ENCODE measurements around the gene ADARB2.
"Not testable (repeated sequence)": the region's sequence is repeated elsewhere in the genome, so short reads cannot be mapped to it uniquely, and the experiment has no call there.

The ADARB2 gene

DNA sequence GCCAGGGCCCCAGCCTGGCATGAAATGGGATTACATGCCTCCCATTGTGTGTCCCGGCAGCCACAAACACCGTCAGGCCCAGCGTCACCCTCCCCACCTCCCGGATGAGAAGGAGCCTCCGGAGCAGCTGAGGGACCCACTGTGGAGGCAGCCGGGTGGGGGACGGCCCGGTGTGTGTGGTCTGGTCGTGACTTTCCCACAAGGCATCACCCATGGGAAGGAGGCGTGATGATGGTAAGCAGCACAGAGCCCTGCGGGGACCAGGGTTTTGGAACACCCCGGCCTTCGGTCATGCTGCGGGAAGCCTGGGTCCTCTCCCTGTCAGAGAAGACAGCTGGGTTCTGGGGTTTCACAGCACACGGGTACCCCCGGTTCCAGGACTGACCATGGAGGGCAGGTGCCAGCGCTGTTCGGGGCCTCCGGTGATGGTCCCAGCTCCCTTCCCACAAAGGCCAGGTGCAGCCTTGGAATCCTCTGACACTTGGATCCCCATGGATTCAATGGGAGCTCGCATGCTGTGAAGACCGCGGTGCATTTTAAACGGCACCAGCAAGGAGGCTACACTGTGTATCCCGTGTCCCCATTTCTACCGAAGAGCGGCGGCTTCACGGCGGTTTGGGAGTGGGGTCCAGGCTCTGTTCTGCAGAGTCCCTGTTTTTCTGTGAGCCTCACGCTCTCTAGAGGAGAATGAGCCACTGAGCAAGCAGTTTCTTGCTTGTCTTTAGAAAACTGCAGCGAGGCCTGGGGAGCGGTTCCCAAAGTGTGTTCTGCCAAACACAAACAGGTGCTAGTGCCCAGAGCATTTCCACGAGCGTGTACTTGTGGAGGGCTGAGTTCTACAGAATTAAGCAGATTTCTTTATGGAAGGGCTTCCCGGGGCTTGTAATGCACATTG lies 336.0 kb downstream of the ADARB2 start:
- no peak for DNase-seq

DNA sequence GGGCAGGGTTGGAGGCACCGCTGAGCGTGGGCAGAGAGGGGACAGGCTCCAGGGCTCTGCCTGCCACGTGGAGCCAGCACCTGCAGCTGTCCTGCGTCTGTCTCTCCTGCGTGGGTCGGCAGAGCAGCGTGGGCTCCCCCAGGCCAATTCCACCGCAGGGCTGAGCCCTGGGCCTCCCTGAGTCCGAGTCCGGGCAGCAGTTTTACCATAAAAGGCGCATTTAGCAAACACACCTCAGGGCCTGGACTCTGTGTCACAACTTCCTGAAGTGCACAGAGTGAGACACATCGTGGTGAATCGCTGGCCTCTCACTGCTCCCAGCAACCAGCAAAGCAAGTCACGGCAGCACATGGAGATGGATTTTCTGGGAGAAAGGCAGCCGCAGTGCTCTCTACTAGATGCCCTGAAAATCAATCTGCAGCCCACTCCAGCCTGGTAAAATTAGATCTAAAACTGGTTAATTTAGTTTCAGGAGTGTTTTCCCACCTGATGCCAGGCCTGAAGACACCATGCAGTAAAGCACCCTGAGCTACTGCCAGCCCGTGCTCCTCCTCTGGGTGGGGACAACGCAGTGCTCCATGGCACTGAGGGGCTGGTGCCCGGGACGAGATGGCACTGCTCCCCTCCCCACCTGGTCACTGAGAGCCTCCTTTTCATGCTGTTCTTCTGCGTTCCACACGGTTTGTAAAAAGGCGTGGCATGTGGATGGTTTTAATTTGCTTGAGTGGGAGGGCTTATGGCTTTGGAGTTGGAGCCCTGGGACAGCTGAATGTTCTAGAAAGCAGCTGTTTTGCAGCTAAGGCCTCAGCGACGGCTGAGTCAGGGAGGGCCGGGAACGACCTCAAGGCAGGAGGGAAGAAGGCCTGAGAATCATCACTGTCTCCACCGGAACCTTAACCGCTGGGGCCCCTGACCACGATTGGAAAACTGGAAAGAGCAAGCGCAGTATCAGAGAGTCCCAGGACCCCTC lies 336.9 kb downstream of the ADARB2 start:
- DNase-seq, result no peak

DNA sequence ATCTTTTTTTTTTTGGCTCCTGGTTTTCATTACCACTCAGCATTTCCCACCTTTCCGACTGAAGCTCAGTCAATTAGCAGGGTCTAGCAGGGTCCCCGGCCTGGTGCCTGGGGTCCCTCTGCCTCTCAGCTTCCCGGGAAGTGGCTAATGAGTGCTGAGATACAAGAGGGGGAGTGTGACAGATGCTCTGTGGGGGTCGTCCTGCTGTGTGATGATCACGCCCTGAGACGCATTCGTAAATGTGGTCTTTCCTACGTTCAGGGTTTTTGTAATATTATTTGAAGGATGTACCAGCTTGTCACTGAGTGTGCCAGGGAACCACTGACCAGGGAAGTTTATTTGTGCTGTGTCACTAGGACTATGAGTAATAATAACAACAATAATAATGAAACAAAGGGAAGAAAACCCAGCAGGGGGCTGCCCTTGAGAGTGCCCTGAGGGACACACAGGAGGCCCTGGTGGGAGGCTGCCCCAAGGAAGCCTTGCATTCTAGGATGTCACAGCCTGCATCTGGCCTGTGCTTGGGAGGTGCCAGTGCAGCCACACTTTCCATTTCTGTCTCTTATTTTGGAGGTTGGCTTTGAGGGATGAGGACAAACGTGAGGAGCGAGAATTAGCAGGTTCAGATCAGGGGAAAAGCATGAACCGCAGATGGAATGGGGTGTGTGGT lies 337.8 kb downstream of the ADARB2 start:
- DNase-seq, result no peak

DNA sequence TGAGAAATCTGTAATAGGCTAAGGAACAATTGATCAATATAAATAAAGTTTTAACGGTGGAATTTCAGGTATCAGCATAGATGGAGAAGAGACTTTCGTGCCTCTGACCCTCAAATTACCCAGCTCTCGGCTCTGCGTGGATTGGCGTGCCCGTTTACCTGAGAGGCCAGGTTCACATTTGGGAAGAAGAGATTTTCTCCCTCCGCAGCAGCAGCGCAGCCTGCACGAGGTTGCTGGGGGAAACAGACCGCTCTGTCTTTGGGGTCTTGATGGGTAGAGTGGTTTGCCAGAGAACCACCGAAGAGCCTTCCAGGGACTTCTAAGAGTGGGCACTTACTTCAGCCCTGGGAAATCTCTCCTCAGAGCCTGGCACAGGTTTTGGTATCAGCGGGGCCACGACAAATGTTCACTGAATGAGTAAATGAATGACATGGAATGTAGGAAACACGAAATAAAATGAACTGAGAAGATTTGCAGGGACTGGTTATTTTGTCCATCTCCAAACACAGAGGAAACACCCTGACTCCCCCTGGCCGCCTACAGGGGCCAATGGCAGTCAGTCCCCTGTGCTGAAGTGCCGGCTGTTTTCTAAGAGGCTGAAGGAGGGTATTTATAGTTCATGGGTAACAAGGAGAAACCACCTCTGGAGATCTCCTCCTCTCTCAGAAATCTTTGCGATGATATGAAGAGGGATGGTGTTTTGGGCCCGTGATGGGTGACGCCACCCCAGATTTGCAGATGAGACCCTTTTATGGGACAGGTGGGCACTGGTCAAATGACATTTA lies 338.5 kb downstream of the ADARB2 start:
- no peak for DNase-seq

DNA sequence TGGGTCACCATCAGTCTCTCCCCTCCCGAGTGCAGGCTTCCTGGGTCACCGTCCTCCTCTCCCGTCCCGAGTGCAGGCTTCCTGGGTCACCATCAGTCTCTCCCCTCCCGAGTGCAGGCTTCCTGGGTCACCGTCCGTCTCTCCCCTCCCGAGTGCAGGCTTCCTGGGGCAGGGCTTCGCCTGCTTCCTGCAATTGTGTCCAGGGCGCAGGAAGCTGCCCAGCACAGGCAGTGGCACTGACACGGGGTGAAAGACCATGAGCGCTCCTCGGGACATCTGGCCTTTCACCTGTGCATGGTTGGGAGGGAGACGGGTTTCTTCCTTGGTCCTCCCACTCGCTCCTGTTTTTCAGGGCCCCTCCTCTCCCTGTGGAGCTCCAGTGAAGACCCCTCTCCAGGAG lies 339.2 kb downstream of the ADARB2 start:
- DNase-seq, result not testable (repeated sequence)

DNA sequence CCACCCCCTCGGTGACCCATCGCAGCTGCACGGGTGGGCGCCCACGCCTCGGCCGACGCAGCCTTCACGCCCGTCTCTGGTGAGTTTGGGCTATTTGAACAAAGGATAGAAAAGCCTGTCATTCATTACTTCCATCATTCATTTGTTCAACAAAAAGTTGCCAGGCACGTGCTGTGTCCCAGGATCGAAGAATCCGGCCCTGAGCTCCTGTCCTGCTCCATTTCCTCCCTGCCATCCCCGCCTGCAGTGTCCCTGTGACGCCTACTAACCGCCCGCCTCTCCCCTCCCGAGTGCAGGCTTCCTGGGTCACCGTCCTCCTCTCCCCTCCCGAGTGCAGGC lies 341.1 kb downstream of the ADARB2 start:
- DNase-seq, result no peak

DNA sequence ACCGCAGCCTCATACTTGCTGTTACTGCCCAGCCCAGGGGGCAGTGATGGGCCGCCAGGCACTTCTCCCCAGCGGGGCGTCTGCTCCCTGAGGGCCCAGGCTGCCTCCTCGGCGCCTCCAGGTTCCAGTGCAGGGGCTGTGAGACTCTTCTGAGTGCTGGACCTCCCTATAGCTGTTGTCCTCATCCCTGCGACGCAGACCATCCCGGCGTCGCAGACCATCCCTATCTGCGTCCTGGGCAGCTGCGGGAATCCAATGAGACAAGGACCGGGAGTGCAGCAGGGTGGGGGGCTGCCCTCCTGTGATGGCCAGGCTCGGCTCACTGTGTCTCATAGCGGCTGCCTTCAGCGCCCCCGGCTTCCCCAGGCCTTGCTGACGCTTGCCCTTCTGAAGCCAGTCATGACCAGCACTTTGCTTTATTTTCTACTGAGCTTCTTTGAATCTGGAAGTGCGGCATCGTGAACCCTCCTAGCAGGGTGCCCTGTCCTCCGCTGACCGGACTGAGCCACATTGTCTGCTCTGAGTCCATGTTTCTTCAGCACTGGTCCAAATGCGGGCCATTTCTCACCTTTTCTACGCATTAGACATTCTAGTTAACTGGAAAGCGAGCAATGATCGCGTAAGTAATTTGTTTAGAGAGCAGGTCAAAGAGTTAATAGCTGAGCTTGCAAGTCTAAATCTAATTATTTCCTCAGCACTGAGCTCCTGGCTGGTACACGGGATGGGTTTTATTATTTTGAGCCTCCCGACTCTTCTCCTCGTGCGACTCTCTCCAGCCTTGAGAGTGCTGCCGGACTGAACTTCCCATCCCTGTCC lies 341.6 kb downstream of the ADARB2 start:
- no peak for DNase-seq

DNA sequence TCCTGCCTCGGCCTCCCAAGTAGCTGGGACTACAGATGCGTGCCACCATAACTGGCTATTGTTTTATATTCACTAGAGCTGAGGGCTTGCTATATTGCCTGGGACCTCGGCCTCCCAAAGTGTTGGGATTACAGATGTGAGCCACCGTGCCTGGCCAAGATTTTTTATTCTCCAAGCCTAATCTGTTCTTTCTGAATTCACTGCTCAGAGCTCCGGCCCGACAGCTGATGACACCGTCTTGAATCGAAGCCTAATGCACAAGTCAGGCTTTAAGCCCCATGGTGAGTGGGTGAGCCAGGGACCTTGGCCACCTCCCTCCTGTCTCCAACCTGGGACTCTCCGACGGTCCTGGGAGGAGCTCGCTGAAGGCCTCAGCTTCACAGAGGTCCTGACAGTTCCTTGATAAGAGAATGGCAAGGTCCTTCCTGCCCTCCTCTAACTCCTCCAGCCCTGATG lies 342.3 kb downstream of the ADARB2 start:
- DNase-seq, result no peak

DNA sequence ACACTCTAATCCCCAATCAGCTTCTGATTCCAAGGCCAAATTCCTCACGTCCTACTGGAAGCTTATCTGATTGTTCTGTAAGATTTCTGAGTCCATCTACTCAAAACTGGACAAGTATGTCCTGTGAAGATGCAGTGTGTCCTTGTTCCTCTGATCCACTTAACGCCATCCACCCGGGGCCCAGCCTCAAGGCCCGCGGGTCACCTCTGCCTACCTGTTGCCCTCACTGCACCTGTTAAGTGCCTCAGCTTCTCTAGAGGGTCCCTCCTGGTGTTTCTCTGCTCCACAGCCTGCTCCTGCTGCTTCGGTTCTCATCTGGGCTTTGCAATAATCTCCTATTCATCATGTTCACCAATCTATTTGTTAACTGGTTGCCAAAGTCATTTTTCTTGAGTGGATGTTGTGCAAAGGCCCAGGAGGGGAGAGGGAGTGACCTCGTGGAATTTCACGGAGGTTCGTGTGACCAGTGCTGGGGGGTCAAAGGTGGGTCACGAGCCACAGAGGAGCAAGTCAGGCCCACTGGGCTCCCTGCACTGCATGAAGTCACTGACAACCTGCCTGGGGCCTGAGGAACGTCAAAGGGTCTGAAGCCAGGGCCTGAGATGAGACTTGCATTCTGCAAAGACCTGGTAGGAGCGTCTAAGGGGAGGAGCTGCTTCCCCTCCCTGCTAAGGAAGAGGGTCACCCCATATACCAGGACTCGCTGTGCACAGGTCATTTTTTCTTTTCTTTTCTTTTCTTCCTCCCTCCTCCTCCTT lies 343.0 kb downstream of the ADARB2 start:
- no peak for DNase-seq

DNA sequence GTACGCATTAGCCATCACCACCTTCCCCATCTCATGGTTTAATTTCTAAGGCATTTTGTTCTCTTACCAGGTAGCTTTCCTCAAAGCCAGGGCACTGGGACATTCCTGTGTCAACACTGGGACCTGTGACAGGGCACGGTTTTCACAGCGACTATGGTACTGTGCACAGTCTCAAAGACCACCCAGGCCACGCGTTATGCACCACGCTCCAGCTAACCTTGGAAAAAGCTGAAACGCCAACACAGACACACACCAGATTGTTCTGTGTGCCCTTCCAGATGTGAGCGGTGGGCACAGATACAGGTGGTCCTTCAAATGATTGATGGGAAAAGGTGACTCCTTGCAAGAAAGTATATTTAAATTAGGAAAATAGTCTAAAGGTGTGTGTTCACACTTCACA lies 343.8 kb downstream of the ADARB2 start:
- DNase-seq, result no peak

DNA sequence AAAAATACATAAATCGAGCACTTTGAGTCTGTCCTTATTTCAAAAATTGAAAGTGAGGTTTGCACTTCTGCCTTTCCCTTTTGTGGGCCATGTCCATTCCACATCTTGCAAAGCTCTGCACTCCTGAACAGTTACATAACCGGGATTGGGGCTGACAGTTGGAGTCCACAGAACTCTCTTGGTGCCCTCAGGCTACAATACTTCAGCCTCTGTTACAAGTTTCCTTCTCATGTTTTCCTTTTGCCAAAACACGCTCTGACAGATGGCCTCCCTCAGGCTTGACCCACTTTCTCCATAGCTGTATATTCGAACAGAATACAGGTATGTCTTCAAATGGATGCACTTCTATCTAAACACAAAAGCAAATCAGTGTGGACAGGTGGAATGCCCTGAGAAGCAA lies 345.2 kb downstream of the ADARB2 start:
- DNase-seq, result no peak

DNA sequence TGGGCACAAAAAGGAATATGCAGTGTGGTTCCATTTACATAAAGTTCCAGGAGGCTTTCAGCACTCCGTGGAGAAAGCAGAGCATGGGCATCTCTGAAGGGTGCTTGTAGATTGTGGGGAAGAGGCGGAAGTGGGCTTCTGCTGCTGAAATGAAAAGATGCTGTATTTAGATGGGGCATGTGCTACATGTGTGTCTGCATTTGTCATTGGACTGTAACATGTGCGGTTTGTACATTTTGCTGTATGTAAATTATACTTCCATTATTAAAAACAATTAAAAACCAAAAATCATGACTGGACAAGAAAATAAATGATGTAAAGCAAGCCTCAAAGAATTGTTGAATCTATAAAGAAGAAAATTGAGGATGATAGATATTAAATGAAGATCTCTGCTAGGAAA lies 347.1 kb downstream of the ADARB2 start:
- no peak for DNase-seq

DNA sequence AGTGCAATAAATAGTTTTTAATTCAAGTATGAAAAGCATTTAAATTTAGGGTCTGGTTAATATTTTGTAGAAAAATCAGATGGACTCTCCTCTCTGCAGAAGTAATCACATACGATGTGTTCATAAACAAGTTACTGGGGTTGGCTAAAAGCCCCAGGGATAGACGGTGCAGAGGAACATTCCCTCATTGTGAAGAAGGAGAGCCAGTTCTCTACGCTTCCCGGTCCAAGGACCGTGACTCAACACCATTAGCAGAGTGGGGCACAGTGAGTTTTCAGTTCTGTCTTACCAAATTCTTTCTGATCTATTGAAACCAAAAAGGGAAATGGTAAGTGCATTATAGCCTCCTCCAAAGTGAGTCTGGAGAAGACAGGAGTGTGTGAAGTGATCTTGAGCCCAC lies 353.3 kb downstream of the ADARB2 start:
- no peak for DNase-seq

DNA sequence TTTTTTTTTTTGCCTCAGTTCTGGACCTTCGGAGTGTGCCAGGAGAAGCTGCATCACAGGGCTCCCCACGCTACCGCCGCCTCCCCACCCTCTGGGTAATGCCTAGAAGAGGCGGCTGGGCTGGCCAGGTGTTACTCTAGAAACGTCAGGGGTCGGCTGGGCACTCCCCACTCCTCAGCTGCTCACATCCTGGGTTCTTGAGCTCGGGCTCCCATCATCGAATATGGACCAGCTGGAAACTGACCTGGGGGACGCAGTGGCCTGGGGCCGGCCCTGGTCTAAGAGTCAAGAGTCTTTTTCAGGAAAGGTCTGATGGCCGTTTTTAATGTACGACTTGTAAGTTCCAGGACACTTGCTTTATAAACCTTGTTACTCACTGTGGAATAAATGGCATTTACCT lies 354.6 kb downstream of the ADARB2 start:
- DNase-seq, result no peak

DNA sequence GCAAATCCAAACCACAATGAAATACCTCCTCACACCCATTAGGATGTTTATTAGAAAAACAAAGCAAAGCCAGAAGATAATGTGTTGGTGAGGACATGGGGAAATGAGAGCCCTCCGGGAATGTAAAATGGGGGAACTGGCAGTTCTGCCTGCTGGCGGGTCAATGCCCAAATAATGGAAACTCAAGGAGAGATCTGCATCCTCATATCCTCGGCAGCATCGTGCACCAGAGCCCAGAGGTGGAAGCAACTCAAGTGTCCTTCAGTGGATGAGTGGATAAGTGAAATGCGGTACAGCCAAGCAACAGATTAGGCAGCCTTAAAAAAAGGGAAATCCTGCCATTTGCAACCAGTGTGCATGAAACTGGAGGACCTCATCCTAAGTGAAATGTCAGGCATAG lies 356.0 kb downstream of the ADARB2 start:
- no peak for DNase-seq

DNA sequence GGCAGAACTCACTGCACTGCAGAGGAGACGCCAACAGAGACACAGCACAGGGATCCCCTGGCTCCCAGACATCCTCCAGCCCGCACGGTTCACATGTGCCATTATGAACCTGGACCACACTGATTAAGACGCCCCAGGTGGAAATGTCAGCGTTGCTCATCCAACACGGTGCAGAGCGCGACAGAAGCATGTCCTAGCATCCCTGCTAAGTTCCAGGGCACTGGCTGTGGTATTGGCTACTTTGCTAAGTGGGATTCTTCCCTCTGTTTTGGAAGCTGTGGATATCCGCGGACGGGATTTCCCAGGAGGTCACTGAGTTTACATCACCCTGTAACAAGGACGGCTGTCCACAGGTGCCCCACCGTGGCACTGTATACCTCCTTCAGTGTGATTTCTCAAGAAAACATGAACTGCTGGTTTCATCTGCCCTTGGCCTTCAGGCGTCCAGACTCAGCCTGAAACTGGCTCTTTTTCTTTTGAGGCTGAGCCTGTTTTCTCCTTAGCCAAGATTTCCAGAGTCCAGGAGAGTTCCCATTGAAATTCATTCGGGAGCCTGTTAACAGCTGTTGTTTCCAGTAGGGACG lies 357.1 kb downstream of the ADARB2 start:
- no peak for DNase-seq

DNA sequence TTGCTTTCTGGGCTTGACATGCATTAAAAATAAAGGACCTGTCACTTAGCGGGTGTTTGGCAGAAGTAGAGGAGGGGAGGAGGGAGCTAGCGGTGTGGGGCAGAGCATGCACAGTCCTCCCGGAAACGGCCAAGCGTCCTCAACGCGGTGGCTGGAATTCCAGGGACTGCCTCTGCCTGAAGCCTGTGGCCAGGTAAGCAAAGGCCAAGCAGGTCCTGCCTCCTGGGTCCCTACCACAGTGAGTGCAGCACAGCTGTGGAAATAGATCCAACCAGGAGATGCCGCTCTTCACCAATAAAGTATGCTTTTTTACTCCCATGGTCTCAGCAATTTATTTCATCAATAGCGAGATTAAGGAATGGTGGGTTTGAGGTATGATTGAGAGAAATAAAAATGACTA lies 357.7 kb downstream of the ADARB2 start:
- DNase-seq, result no peak

DNA sequence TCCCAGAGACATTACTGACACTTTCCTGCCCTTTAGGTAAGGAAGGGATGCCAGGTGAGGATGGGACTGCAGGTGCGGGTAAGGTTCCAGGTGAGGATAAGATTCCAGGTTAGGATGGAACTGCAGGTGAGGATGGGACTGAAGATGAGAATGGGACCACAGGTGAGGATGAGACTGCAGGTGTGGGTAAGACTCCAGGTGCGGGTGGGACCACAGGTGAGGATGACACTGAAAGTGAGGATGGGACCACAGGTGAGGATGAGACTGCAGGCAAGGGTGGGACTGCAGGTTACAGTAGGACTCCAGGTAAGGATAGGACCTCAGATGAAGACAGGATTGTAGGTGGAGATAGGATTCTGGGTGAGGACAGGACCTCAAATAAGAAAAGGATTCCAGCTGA lies 358.9 kb downstream of the ADARB2 start:
- no peak for DNase-seq

DNA sequence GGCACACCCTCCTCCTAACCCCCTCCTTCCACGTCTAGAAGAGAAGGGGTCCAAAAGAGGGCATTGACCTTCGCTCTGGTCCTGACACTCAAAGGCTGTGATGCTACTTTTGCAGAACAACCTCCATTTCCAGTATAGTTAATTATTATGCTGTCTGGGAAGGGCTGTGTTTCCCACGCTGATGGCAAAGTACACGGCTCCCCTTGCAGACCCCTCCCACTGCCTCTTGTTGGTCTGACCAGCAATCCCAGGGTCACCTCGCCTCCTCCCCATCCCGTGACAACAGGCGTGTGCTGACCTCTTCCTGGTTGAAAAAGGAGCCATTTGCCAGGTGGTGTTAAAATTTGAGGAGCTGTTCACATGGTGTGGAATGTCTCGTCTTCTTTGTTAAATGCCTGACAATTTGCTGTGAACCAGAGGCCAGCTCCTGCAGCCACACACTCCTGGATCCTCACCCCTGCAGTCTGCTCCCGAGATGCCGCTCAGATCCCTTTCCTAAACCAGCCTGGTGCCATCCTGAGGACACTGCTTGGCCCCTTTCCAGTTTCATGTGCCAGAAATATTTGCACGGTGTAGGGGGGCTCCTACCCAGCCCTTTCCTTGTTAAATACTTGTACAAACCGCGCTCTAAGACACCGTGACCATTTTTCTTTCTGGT lies 359.5 kb downstream of the ADARB2 start:
- DNase-seq, result no peak

DNA sequence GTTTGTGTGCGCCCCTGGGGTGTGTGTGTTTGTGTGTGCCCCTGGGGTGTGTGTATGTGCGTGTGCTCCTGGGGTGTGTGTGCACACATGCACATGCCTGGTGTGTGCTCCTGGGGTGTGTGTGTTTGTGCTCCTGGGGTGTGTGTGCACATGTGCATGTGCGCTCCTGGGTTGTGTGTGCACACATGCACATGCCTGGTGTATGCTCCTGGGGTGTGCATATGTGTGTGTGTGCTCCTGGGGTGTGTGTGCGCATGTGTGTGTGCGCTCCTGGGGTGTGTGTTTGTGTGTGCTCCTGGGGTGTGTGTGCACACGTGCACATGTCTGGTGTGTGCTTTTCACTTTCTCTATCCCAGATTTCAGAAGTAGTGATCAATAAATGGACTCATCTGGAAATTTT lies 360.1 kb downstream of the ADARB2 start:
- no peak for DNase-seq

All from CD4-positive, alpha-beta T cell treated with Interleukin-1 beta for 1 hour (primary cell).